NCI-H2196 (cell line): Measurements from ENCODE around the gene SLC12A4.

ENCODE experiments used
- DNase-seq: peaks from one replicate; lab custom pipeline; 2025; ENCODE audit not compliant: unreplicated experiment; lab: John Stamatoyannopoulos, UW

SLC12A4 gene

DNA sequence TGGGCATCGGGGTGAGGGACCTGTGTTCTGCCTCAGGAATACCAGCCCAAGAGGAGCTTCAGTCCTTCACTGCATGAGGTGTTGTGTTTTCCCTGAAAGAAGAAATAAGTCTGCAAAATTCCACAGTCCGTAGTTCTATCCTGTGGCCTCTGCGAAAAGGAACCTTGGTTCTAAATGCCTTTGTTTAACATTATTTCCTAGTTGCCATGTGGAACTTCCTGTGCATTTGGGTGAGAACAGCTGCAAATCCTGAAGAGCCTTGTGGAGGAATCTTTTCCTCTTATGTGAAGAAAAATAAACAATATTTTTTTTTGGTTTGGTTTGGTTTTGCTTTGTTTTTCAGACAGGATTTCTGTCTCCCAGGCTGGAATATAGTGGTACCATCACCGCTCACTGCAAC lies 65.6 kb downstream of the SLC12A4 start:
- DNase-seq = no peak

GRCh38 chr16:67901734-67902133 lies 66.7 kb downstream of the SLC12A4 start:
- DNase-seq = no peak

- no peak for DNase-seq
Measured at GRCh38 chr16:67897231-67897630, 71.2 kb downstream of the SLC12A4 start.

GRCh38 chr16:67893743-67894399 lies 74.6 kb downstream of the SLC12A4 start:
- DNase-seq = no peak
